ENCODE measurements around the gene FRS3.
A peak's percentile ranks its signal among the peaks of the same experiment; 100 is the strongest.

The FRS3 gene

DNA sequence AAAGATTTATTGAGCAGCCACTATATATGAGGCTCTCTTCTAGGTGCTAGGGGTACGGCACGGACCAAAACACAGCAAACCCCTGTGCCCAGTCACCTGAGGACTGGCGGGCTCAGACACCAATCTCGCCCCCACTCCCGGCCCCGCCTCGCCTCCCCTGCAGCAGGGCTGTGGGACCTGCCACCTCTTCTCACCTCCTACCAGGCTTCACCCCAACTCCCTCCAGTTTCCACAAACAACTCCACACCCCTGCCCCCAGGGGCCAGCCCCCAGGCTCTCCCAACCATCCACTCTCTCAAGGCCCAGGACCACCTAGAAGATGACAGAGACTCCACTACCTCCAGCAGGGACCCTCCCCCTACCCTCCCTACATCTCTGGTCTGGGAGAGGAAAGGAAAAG, 50.7 kb downstream of the FRS3 start:
- Histone ChIP-seq H3K9me3 (no peaks in the 10 kb centered on the region), H3K36me3 (peaks cover 19% of the 10 kb centered on the region), H3K27ac (peak overlapping the region; percentile 23), H3K4me1 (ENCODE audit: control insufficient read depth in 1 of 2, insufficient read depth in 1 of 2, low read depth in 1 of 2, low read length in 1 of 2) (peaks cover 78 to 84% of the 10 kb centered on the region in 2 experiments), H3K27me3 (no peaks in the 10 kb centered on the region), H3K4me3 (ENCODE audit: low read depth in 1 of 2, low read length in 1 of 2) (no peak overlapping the region)
- TF ChIP-seq, protein P1, sequence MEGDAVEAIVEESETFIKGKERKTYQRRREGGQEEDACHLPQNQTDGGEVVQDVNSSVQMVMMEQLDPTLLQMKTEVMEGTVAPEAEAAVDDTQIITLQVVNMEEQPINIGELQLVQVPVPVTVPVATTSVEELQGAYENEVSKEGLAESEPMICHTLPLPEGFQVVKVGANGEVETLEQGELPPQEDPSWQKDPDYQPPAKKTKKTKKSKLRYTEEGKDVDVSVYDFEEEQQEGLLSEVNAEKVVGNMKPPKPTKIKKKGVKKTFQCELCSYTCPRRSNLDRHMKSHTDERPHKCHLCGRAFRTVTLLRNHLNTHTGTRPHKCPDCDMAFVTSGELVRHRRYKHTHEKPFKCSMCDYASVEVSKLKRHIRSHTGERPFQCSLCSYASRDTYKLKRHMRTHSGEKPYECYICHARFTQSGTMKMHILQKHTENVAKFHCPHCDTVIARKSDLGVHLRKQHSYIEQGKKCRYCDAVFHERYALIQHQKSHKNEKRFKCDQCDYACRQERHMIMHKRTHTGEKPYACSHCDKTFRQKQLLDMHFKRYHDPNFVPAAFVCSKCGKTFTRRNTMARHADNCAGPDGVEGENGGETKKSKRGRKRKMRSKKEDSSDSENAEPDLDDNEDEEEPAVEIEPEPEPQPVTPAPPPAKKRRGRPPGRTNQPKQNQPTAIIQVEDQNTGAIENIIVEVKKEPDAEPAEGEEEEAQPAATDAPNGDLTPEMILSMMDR (IDR thresholded peaks at IDR 0.05), result no peak

GRCh38 chr6:41728073-41728936, 51.4 kb downstream of the FRS3 start:
- Histone ChIP-seq H3K36me3 (peaks cover 19% of the 10 kb centered on the region), H3K4me3 (ENCODE audit: low read depth in 1 of 2, low read length in 1 of 2) (no peak overlapping the region), H3K4me1 (ENCODE audit: control insufficient read depth in 1 of 2, insufficient read depth in 1 of 2, low read depth in 1 of 2, low read length in 1 of 2) (peaks cover 78 to 84% of the 10 kb centered on the region in 2 experiments), H3K27me3 (no peaks in the 10 kb centered on the region), H3K9me3 (no peaks in the 10 kb centered on the region), H3K27ac (peak overlapping the region; percentile 78)
- TF ChIP-seq, protein P1 (IDR thresholded peaks at IDR 0.05), result no peak

DNA sequence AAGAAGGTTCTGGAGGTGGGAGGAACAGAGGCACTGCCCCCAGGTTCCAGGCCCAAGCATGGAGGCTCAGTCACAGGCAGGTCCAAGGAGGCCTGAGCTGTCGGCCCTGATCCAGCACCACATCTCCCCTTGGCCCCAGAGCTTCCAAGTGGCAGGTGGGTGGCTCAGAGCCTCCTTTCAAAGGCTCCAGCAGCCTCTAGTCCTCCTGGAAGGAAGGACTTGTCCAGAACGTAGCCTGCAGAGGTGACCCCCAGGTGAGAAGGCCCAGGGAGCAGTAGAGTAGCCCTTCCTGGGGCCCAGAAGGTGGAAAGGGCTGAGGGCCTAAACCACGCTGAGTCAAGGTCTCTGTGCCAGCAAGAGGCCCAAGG, 52.0 kb downstream of the FRS3 start:
- Histone ChIP-seq H3K4me3 (ENCODE audit: low read depth in 1 of 2, low read length in 1 of 2) (peak overlapping the region; percentile 12 to 13), H3K27me3 (no peaks in the 10 kb centered on the region), H3K4me1 (ENCODE audit: control insufficient read depth in 1 of 2, insufficient read depth in 1 of 2, low read depth in 1 of 2, low read length in 1 of 2) (peaks cover 78 to 84% of the 10 kb centered on the region in 2 experiments), H3K9me3 (no peaks in the 10 kb centered on the region), H3K36me3 (peaks cover 19% of the 10 kb centered on the region), H3K27ac (peak overlapping the region; percentile 78)
- TF ChIP-seq, protein P1 (IDR thresholded peaks at IDR 0.05), result no peak

DNA sequence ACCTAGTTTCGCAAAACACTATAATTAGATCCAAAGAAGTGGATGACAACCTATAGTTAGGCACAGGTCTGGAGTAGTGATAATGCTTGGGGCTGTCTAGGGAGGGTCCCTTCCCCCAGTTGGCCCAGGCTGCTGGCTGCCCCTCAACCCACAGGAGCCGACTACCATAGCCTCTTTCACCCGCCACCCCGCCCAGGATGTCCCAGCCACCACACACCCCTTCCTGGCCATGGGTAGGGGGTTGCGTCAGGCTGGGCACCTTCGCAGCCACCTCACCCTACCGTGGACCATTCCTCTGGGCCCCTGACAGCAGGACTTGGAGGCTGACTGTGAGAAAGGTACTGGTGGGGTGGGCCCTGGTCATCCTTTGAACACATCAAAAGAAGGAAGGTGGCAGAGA, 52.8 kb downstream of the FRS3 start:
- TF ChIP-seq, protein P1 (IDR thresholded peaks at IDR 0.05), result no peak
- Histone ChIP-seq H3K27me3 (no peaks in the 10 kb centered on the region), H3K4me3 (ENCODE audit: low read depth in 1 of 2, low read length in 1 of 2) (peak overlapping the region; percentile 13 to 18), H3K9me3 (no peaks in the 10 kb centered on the region), H3K27ac (peak overlapping the region; percentile 78), H3K4me1 (ENCODE audit: control insufficient read depth in 1 of 2, insufficient read depth in 1 of 2, low read depth in 1 of 2, low read length in 1 of 2) (peaks cover 78 to 85% of the 10 kb centered on the region in 2 experiments), H3K36me3 (peaks cover 13% of the 10 kb centered on the region)

DNA sequence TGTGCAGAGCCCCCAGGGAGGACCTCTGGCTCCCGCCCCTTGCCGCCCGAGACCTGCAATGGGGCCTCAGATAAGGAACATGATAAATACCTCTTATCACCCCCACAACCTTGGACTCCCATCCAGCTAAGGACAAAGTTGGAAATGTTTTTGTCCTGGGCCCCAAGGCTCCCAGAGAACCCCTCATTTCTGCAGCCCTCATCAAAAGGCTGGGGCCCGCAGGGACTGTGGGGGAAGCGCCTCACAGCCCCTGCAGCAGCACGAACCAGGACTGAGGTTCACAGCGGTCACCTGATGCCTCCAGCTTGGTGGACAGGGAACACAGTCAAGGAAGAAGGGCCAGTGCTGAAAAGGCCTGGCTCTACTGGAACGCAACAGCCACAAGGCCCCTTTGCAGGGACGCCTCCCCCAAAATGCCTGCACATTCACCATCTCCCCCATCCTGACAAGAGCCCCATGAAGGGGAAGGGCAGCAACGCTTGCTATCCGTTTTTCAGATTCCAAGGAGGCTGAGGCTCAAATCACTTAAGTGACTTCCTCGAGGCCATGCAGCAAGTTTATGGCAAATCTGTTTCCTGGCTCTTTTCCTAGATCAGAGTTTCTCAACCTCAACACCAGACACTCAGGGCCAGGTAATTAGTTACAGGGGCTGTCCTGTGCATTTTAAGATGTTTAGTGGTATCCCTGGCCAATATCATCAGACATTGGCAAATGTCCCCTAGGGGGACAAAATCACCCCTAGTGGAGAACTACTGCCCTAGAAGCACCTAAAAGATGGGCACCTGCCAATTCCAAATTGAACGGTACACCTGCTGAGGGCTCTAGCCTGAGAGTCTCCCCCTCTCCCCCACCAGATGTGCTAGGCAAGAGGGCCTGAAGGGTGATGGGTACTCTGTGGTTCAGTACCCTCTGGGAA, 54.9 kb downstream of the FRS3 start:
- H3K36me3 ChIP-seq, result peaks cover 6% of the 10 kb centered on the region
- H3K4me1 ChIP-seq (ENCODE audit: control insufficient read depth in 1 of 2, insufficient read depth in 1 of 2, low read depth in 1 of 2, low read length in 1 of 2), result peaks cover 92 to 93% of the 10 kb centered on the region in 2 experiments
- H3K27me3 ChIP-seq, result no peaks in the 10 kb centered on the region
- H3K27ac ChIP-seq, result peak overlapping the region; percentile 99
- peak overlapping the region; percentile 67 to 77 for H3K4me3 ChIP-seq (ENCODE audit: low read depth in 1 of 2, low read length in 1 of 2)
- no peaks in the 10 kb centered on the region for H3K9me3 ChIP-seq
- TF ChIP-seq, protein P1 (IDR thresholded peaks at IDR 0.05), result no peak

All from neutrophil (primary cell).